Nephron (organoid): ENCODE results near the gene PRDM16.

Source experiments
- H3K27ac Mint-ChIP-seq, 3 experiments: 2 replicates each; pipeline ENCODE4 v1.8.0; 2020; ENCODE audit warnings: mixed read lengths in 3 of 3, mild to moderate bottlenecking in 2 of 3, moderate library complexity in 1 of 3
- H3K27me3 Mint-ChIP-seq: 2 replicates; pipeline ENCODE4 v1.8.0; 2021; ENCODE audit warnings: low read depth, mild to moderate bottlenecking, moderate library complexity, mixed read lengths
- H3K36me3 Mint-ChIP-seq: 2 replicates; pipeline ENCODE4 v1.8.0; 2020; ENCODE audit warnings: low read depth, mixed read lengths
- H3K4me1 Mint-ChIP-seq: 2 replicates; pipeline ENCODE4 v1.8.0; 2020; ENCODE audit warnings: mixed read lengths
- H3K4me3 Mint-ChIP-seq, 3 experiments: 2 replicates each; pipeline ENCODE4 v1.8.0; 2020; ENCODE audit warnings: mild to moderate bottlenecking in 3 of 3, mixed read lengths in 3 of 3, moderate library complexity in 2 of 3
- H3K9me3 Mint-ChIP-seq: 2 replicates; pipeline ENCODE4 v1.8.0; 2020; ENCODE audit warnings: mixed read lengths
- TF ChIP-seq, protein P1 (sequence below), 3 experiments: fragments of 200-600 bp; sonication (generic); IDR thresholded peaks; one replicate each; pipeline ENCODE4 v1.5.0; 2021; ENCODE audit warnings: antibody characterized with exemption in 3 of 3; ENCODE audit not compliant: unreplicated experiment in 3 of 3

PRDM16 gene

DNA sequence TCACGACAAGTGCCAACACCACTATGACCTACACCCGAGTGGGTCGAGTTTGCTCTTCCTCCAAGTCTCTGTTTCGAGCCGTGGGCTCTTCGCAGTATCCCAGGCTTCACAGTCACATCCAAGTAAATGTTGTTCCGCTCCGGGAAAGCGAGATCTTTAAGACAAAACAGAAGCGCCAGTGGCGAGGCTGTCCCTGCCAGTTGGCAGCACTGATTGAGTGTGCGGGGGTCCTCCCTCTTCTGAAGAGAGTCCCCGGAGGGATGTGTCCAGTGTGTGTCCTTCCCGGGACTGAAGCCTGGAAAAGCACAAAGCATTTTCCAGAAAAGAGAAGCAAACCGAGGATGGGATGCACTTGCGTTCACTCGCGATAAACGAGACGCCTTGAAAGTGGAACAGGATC is 158.9 kb downstream of the PRDM16 start:
- no peak overlapping the region for H3K4me3 Mint-ChIP-seq
- TF ChIP-seq, protein P1, sequence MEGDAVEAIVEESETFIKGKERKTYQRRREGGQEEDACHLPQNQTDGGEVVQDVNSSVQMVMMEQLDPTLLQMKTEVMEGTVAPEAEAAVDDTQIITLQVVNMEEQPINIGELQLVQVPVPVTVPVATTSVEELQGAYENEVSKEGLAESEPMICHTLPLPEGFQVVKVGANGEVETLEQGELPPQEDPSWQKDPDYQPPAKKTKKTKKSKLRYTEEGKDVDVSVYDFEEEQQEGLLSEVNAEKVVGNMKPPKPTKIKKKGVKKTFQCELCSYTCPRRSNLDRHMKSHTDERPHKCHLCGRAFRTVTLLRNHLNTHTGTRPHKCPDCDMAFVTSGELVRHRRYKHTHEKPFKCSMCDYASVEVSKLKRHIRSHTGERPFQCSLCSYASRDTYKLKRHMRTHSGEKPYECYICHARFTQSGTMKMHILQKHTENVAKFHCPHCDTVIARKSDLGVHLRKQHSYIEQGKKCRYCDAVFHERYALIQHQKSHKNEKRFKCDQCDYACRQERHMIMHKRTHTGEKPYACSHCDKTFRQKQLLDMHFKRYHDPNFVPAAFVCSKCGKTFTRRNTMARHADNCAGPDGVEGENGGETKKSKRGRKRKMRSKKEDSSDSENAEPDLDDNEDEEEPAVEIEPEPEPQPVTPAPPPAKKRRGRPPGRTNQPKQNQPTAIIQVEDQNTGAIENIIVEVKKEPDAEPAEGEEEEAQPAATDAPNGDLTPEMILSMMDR (IDR thresholded peaks at IDR 0.05; ENCODE audit: unreplicated experiment in 3 of 3): no peak
- peaks cover 19% of the 10 kb centered on the region for H3K4me1 Mint-ChIP-seq
- H3K27ac Mint-ChIP-seq: no peak overlapping the region
- no peaks in the 10 kb centered on the region for H3K36me3 Mint-ChIP-seq
- H3K27me3 Mint-ChIP-seq: peaks cover 96% of the 10 kb centered on the region
- H3K9me3 Mint-ChIP-seq: peaks cover 3% of the 10 kb centered on the region

DNA sequence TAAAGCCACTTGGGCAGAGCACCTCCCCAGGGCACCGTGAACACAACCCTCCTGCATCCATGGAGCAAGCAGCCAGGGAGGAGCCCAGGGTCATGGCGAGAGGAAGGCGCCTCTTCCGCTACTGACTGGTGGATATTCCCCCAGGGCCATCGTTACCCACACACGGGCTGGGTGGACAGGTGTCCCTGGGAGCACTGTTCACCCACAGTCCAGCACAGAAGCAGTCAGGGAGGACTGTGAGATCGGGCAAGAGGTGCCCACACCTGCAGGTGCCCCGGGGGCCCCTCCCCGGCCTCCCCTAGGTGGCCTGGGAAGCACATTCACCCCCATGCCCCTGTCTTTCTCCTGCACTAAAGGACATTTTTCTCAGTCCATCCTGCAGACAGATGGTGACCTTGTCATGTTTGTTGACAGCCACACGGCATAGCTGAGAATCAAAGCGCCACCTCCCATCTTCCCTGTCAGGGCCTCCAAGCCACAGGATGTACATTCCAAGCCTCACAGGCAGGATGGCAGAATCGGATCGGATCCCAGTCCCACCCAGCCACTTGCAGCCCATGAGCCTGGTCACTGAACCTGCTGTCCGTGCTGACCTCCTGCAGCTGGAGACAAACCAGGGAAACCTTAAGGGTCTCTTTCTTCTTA is 160.2 kb downstream of the PRDM16 start:
- H3K9me3 Mint-ChIP-seq: peaks cover 3% of the 10 kb centered on the region

DNA sequence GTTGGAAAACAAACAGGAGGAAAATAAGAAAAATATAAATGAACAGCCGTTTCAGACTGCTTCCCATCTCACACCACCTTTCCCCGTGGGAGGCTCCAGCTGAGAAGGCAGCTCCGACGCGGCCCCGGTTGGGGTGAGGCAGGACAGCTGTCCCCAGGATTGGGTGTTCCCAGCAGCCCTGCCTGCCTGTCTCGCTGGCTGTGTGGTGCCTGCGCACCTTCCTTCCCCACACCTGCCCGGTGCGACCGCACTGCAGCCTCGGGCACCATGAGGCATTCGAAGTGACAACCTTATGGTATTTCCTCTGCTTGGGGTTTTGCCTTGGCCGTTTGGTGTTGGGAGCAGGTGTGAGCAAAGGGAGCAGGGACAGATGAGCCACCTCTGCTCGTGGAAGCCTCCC is 161.6 kb downstream of the PRDM16 start:
- no peaks in the 10 kb centered on the region for H3K36me3 Mint-ChIP-seq
- H3K27me3 Mint-ChIP-seq: peaks cover 82% of the 10 kb centered on the region
- TF ChIP-seq, protein P1 (IDR thresholded peaks at IDR 0.05; ENCODE audit: unreplicated experiment in 3 of 3): no peak
- no peak overlapping the region for H3K27ac Mint-ChIP-seq
- no peak overlapping the region for H3K4me3 Mint-ChIP-seq
- H3K9me3 Mint-ChIP-seq: no peaks in the 10 kb centered on the region
- H3K4me1 Mint-ChIP-seq: peaks cover 16% of the 10 kb centered on the region

More for the DNA sequence above, 160.2 kb downstream of the PRDM16 start:
- Mint-ChIP-seq H3K27ac (no peak overlapping the region), H3K4me1 (peaks cover 19% of the 10 kb centered on the region), H3K27me3 (peaks cover 94% of the 10 kb centered on the region), H3K36me3 (no peaks in the 10 kb centered on the region), H3K4me3 (no peak overlapping the region)
- TF ChIP-seq, protein P1 (IDR thresholded peaks at IDR 0.05; ENCODE audit: unreplicated experiment in 3 of 3): no peak

DNA sequence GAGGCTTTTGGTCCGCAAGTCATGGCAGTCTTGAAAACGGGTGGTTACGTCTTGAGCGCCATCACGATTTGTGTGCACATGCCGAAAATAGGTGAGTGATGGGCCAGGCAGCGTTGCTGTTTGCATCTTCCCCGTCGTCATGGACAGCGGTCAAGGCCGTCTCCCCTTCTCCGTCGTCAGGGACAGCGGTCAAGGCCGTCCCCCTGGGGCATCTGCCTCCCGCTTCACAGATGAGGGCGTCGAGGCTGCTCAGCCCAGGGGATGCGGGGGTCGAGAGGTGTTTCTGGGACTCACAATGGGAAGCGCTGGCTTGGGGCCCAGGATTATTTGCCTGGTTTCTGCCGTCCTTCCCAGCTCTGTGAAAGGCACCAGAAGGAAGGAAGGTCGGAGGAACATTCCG is 162.2 kb downstream of the PRDM16 start:
- Mint-ChIP-seq H3K4me3 (no peak overlapping the region), H3K36me3 (no peaks in the 10 kb centered on the region), H3K27me3 (peaks cover 75% of the 10 kb centered on the region), H3K9me3 (no peaks in the 10 kb centered on the region), H3K27ac (no peak overlapping the region), H3K4me1 (peaks cover 16% of the 10 kb centered on the region)
- TF ChIP-seq, protein P1 (IDR thresholded peaks at IDR 0.05; ENCODE audit: unreplicated experiment in 3 of 3): no peak

DNA sequence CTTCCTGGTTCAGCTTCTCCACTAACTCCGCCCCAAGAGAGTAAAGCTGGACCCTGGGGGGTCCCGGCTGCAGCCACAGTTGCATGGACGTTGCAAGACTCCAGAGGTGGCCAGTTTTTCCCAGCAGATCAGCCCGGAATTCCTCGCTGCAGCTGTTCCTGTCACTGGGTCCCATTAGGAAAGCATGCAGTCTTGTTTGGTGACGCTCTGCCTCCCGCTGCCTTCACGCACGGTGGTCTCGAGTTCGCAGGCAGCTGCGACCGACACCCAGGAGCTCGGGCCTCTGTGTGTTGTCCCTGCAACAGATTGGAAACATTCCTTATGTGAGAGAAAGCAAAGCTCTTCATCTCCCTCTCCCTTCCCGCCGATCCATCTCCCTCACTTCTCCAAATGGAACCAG is 162.8 kb downstream of the PRDM16 start:
- peaks cover 69% of the 10 kb centered on the region for H3K27me3 Mint-ChIP-seq
- no peaks in the 10 kb centered on the region for H3K9me3 Mint-ChIP-seq
- H3K36me3 Mint-ChIP-seq: no peaks in the 10 kb centered on the region
- peak overlapping the region in 1 of 3 experiments; percentile 6 for H3K27ac Mint-ChIP-seq
- TF ChIP-seq, protein P1 (IDR thresholded peaks at IDR 0.05; ENCODE audit: unreplicated experiment in 3 of 3): no peak
- H3K4me3 Mint-ChIP-seq: no peak overlapping the region
- H3K4me1 Mint-ChIP-seq: peaks cover 15% of the 10 kb centered on the region

DNA sequence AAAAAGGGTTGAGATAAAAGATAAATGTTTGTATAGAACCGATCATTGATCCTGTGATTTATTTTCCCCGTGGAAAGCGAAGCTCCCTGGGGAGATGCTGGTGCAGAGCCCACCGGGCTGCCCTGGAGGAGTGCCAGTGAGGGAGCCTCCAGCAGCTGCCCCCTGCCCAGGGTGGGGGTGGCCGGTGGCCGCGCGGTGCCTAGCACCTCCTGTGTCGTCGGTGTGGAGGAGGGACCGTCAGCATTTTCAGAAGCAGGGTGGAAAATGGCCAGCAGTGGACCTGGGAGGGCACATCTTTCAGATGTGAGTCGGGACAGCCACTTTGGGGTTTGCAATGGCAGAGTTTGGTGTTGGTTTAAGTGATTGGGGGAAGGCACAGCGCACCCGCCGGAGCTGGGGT is 164.0 kb downstream of the PRDM16 start:
- Mint-ChIP-seq H3K9me3 (no peaks in the 10 kb centered on the region), H3K27ac (no peak overlapping the region), H3K4me1 (peaks cover 11% of the 10 kb centered on the region), H3K27me3 (peaks cover 63% of the 10 kb centered on the region), H3K36me3 (no peaks in the 10 kb centered on the region), H3K4me3 (no peak overlapping the region)
- TF ChIP-seq, protein P1 (IDR thresholded peaks at IDR 0.05; ENCODE audit: unreplicated experiment in 3 of 3): no peak
